SK-N-SH treated with all-trans-retinoic acid at 6 μM for 48 hours (cell line): ENCODE measurements around the gene PODNL1.

Experiments
- ATAC-seq: fragments of 200-7000 bp; cut with Tn5 transposase; 3 replicates; pipeline ENCODE4 v1.9.1; 2020; ENCODE audit warnings: mild to moderate bottlenecking, moderate library complexity
- ARNTL ChIP-seq: fragments of 450-650 bp; formaldehyde crosslinking; IDR thresholded peaks from 2 replicates; pipeline ENCODE4 v1.5.0; 2020; ENCODE audit warnings: low read depth, mild to moderate bottlenecking, moderate library complexity, borderline replicate concordance
- BACH2 ChIP-seq: fragments of 250-450 bp; sonication (Bioruptor Pico); IDR thresholded peaks from 2 replicates; pipeline ENCODE4 v1.9.0; 2021; ENCODE audit warnings: mild to moderate bottlenecking, borderline replicate concordance
- CREB5 ChIP-seq: fragments of 250-450 bp; sonication (Bioruptor Pico); IDR thresholded peaks from 2 replicates; pipeline ENCODE4 v1.5.1; 2020; ENCODE audit warnings: low read depth, mild to moderate bottlenecking, moderate library complexity
- CSDC2 ChIP-seq: fragments of 250-450 bp; sonication (Bioruptor Pico); IDR thresholded peaks from 2 replicates; pipeline ENCODE4 v1.5.0; 2020; ENCODE audit warnings: mild to moderate bottlenecking, moderate library complexity
- ESRRG ChIP-seq: fragments of 250-450 bp; sonication (Bioruptor Pico); IDR thresholded peaks from 2 replicates; pipeline ENCODE4 v1.6.1; 2021; ENCODE audit warnings: mild to moderate bottlenecking
- ISL1 ChIP-seq: fragments of 250-450 bp; sonication (Bioruptor Pico); IDR thresholded peaks from 2 replicates; pipeline ENCODE4 v2.1.2; 2022; ENCODE audit warnings: mild to moderate bottlenecking, moderate library complexity
- OSR1 ChIP-seq: fragments of 250-450 bp; sonication (Bioruptor Pico); IDR thresholded peaks from 2 replicates; pipeline ENCODE4 v1.8.0; 2022; ENCODE audit warnings: moderate library complexity, mild to moderate bottlenecking, inconsistent platforms
- PATZ1 ChIP-seq: fragments of 250-450 bp; sonication (Bioruptor Pico); IDR thresholded peaks from 2 replicates; pipeline ENCODE4 v1.8.0; 2020; ENCODE audit warnings: mild to moderate bottlenecking, moderate library complexity, borderline replicate concordance
- POU6F1 ChIP-seq: fragments of 250-450 bp; sonication (Bioruptor Pico); IDR thresholded peaks from 2 replicates; pipeline ENCODE4 v1.8.0; 2021; ENCODE audit warnings: low read depth, mild to moderate bottlenecking, moderate library complexity, borderline replicate concordance
- PPARA ChIP-seq: fragments of 250-450 bp; sonication (Bioruptor Pico); IDR thresholded peaks from 2 replicates; pipeline ENCODE4 v1.5.0; 2020; ENCODE audit warnings: mild to moderate bottlenecking, borderline replicate concordance
- RARB ChIP-seq: fragments of 250-450 bp; sonication (Bioruptor Pico); IDR thresholded peaks from 2 replicates; pipeline ENCODE4 v1.8.0; 2021; ENCODE audit warnings: mild to moderate bottlenecking, moderate library complexity
- SNAI2 ChIP-seq: fragments of 250-450 bp; sonication (Bioruptor Pico); IDR thresholded peaks from 2 replicates; pipeline ENCODE4 v1.5.0; 2020; ENCODE audit warnings: mild to moderate bottlenecking, moderate library complexity
- TCF4 ChIP-seq: fragments of 250-450 bp; sonication (Bioruptor Pico); IDR thresholded peaks from 2 replicates; pipeline ENCODE4 v1.8.0; 2021; ENCODE audit warnings: mild to moderate bottlenecking, moderate library complexity, borderline replicate concordance
- TOX ChIP-seq: fragments of 250-450 bp; sonication (Bioruptor Pico); IDR thresholded peaks from 2 replicates; pipeline ENCODE4 v1.8.0; 2021; ENCODE audit warnings: mild to moderate bottlenecking, moderate library complexity, borderline replicate concordance
- ZC3H10 ChIP-seq: fragments of 250-450 bp; sonication (Bioruptor Pico); IDR thresholded peaks from 2 replicates; pipeline ENCODE4 v1.5.1; 2021; ENCODE audit warnings: mild to moderate bottlenecking, moderate library complexity
- ZFP3 ChIP-seq: fragments of 250-450 bp; sonication (Bioruptor Pico); IDR thresholded peaks from 2 replicates; pipeline ENCODE4 v1.5.0; 2020; ENCODE audit warnings: mild to moderate bottlenecking, moderate library complexity
- ZFP30 ChIP-seq: fragments of 450-650 bp; formaldehyde crosslinking; IDR thresholded peaks from 2 replicates; pipeline ENCODE4 v1.5.0; 2022; ENCODE audit warnings: mild to moderate bottlenecking, moderate library complexity
- ZNF565 ChIP-seq: fragments of 450-650 bp; formaldehyde crosslinking; conservative IDR thresholded peaks from 2 replicates; pipeline ENCODE4 v1.5.0; 2020; ENCODE audit warnings: low read depth, mild to moderate bottlenecking, moderate library complexity
- ZNF70 ChIP-seq: fragments of 450-650 bp; formaldehyde crosslinking; IDR thresholded peaks from 2 replicates; pipeline ENCODE4 v1.5.0; 2020; ENCODE audit warnings: mild to moderate bottlenecking, moderate library complexity
- ZNF8 ChIP-seq: fragments of 450-650 bp; formaldehyde crosslinking; IDR thresholded peaks from 2 replicates; pipeline ENCODE4 v1.5.0; 2020; ENCODE audit warnings: mild to moderate bottlenecking, moderate library complexity

PODNL1 gene

GRCh38 chr19:13957051-13957450 lies 18.8 kb upstream of the PODNL1 start:
- no peak for TF ChIP-seq POU6F1 (CRISPR knock-in tag)
- ATAC-seq, result no peak

- ATAC-seq, result no peak
- TF ChIP-seq ESRRG (CRISPR knock-in tag) (no peak), ISL1 (no peak), ZNF70 (CRISPR knock-in tag) (no peak), CSDC2 (CRISPR knock-in tag) (no peak), RARB (no peak), ZNF8 (CRISPR knock-in tag) (no peak), BACH2 (CRISPR knock-in tag) (no peak), PPARA (CRISPR knock-in tag) (no peak)
These were observed 18.1 kb upstream of the PODNL1 start for GRCh38 chr19:13956365-13956744.

GRCh38 chr19:13955662-13956364 lies 17.6 kb upstream of the PODNL1 start:
- no peak for TF ChIP-seq ESRRG (CRISPR knock-in tag)
- TF ChIP-seq ZNF8 (CRISPR knock-in tag), result no peak
- TF ChIP-seq ARNTL (CRISPR knock-in tag), result no peak
- TF ChIP-seq SNAI2 (CRISPR knock-in tag), result no peak
- TF ChIP-seq RARB, result no peak
- ATAC-seq, result no peak

- no peak for ATAC-seq
- TF ChIP-seq ESRRG (CRISPR knock-in tag) (no peak), ZFP30 (no peak), PATZ1 (CRISPR knock-in tag) (no peak), ZNF565 (CRISPR knock-in tag) (no peak), PPARA (CRISPR knock-in tag) (no peak), OSR1 (CRISPR knock-in tag) (no peak), TCF4 (CRISPR knock-in tag) (no peak), ZNF70 (CRISPR knock-in tag) (no peak), POU6F1 (CRISPR knock-in tag) (no peak), ZC3H10 (CRISPR knock-in tag) (no peak), TOX (no peak)
- TF ChIP-seq, all 23 proteins: peak for 0
These were observed 16.0 kb upstream of the PODNL1 start for GRCh38 chr19:13954185-13954584.

- no peak for TF ChIP-seq PATZ1 (CRISPR knock-in tag)
- TF ChIP-seq ZFP3 (CRISPR knock-in tag), result no peak
- no peak for TF ChIP-seq BACH2 (CRISPR knock-in tag)
- no peak for TF ChIP-seq CREB5 (CRISPR knock-in tag)
- no peak for TF ChIP-seq ZNF565 (CRISPR knock-in tag)
- no peak for TF ChIP-seq RARB
- no peak for TF ChIP-seq ESRRG (CRISPR knock-in tag)
- TF ChIP-seq ISL1, result no peak
- TF ChIP-seq POU6F1 (CRISPR knock-in tag), result no peak
- no peak for TF ChIP-seq ARNTL (CRISPR knock-in tag)
- no peak for TF ChIP-seq PPARA (CRISPR knock-in tag)
- no peak for TF ChIP-seq TCF4 (CRISPR knock-in tag)
- peak; percentile 60 for ATAC-seq
These were observed 14.8 kb upstream of the PODNL1 start for GRCh38 chr19:13952931-13953531.
